Stimulated activated CD8-positive, alpha-beta memory T cell treated with anti-CD3 and anti-CD28 coated beads, Interleukin-15, amount 100 ng/mL, for 4 hours (primary cell): ENCODE measurements around the gene MRPS22.
"Not testable (repeated sequence)": the region's sequence is repeated elsewhere in the genome, so short reads cannot be mapped to it uniquely, and the experiment has no call there.

Experiments
- DNase-seq, 2 donors: peaks; one replicate each; pipeline ENCODE4 v3.0.0-alpha.2; 2020; ENCODE audit warnings: low read depth in 2 of 2

The MRPS22 gene

GRCh38 chr3:139312416-139312815, 31.4 kb upstream of the MRPS22 start:
- DNase-seq = no peak

- no peak for DNase-seq
Measured at GRCh38 chr3:139312959-139313358, 30.9 kb upstream of the MRPS22 start.

- no peak for DNase-seq
Measured at GRCh38 chr3:139313921-139314320, 29.9 kb upstream of the MRPS22 start.

GRCh38 chr3:139317215-139317614, 26.6 kb upstream of the MRPS22 start:
- DNase-seq = no peak

- no peak for DNase-seq
Measured at GRCh38 chr3:139317660-139318430, 26.0 kb upstream of the MRPS22 start.

- DNase-seq = no peak
Measured at GRCh38 chr3:139318431-139318816, 25.4 kb upstream of the MRPS22 start.

- no peak for DNase-seq
Measured at GRCh38 chr3:139318826-139319225, 25.0 kb upstream of the MRPS22 start.

GRCh38 chr3:139319428-139320402, 24.1 kb upstream of the MRPS22 start:
- DNase-seq = no peak

- no peak for DNase-seq
Measured at GRCh38 chr3:139320551-139321309, 23.1 kb upstream of the MRPS22 start.

GRCh38 chr3:139322346-139322745, 21.5 kb upstream of the MRPS22 start:
- DNase-seq = no peak

- no peak for DNase-seq
Measured at GRCh38 chr3:139323146-139323545, 20.7 kb upstream of the MRPS22 start.

- no peak for DNase-seq
Measured at GRCh38 chr3:139324456-139324855, 19.4 kb upstream of the MRPS22 start.

- DNase-seq = no peak
Measured at GRCh38 chr3:139325551-139325950, 18.3 kb upstream of the MRPS22 start.

- DNase-seq = no peak
Measured at GRCh38 chr3:139326131-139326530, 17.7 kb upstream of the MRPS22 start.

GRCh38 chr3:139326707-139327106, 17.1 kb upstream of the MRPS22 start:
- no peak for DNase-seq

GRCh38 chr3:139327231-139327630, 16.6 kb upstream of the MRPS22 start:
- no peak for DNase-seq

GRCh38 chr3:139327861-139328260, 16.0 kb upstream of the MRPS22 start:
- no peak for DNase-seq

- no peak for DNase-seq
Measured at GRCh38 chr3:139328356-139328755, 15.5 kb upstream of the MRPS22 start.

- DNase-seq = peak; percentile 54 to 57
Measured at GRCh38 chr3:139329364-139329850, 14.4 kb upstream of the MRPS22 start.

GRCh38 chr3:139332092-139332491, 11.7 kb upstream of the MRPS22 start:
- DNase-seq = no peak

GRCh38 chr3:139334675-139335074, 9.1 kb upstream of the MRPS22 start:
- not testable (repeated sequence) for DNase-seq

GRCh38 chr3:139338405-139338804, 5.4 kb upstream of the MRPS22 start:
- no peak for DNase-seq
